H9 (cell line): ENCODE data around the gene DOCK2. TPM values are rescaled to one million over a fixed set of nuclear protein-coding genes. Genes with fewer than 3 reads are reported as not detected.

ENCODE experiments used
- DNase-seq: peaks from one replicate; pipeline ENCODE4 v3.0.0-alpha.2; 2017
- H2AFZ ChIP-seq: one replicate; pipeline ENCODE4 v1.6.1; 2013; ENCODE audit warnings: mild to moderate bottlenecking, low read length, control low read depth, moderate library complexity
- H2AK5ac ChIP-seq: 2 replicates; pipeline ENCODE4 v1.6.1; 2013; ENCODE audit warnings: low read length, control low read depth, mixed read lengths; ENCODE audit not compliant: insufficient read length
- H2BK120ac ChIP-seq: one replicate; pipeline ENCODE4 v1.6.1; 2013; ENCODE audit warnings: low read depth, mild to moderate bottlenecking, low read length, control low read depth, inconsistent platforms; ENCODE audit not compliant: poor library complexity, severe bottlenecking
- H2BK12ac ChIP-seq: 2 replicates; pipeline ENCODE4 v1.6.1; 2013; ENCODE audit warnings: low read length, control low read depth, mixed read lengths, low read depth; ENCODE audit not compliant: insufficient read length
- H2BK15ac ChIP-seq: 2 replicates; pipeline ENCODE4 v1.6.1; 2013; ENCODE audit warnings: low read depth, low read length, control low read depth
- H2BK20ac ChIP-seq: one replicate; pipeline ENCODE4 v1.6.1; 2013; ENCODE audit warnings: low read depth, mild to moderate bottlenecking, low read length, control low read depth, inconsistent platforms; ENCODE audit not compliant: poor library complexity, severe bottlenecking
- H2BK5ac ChIP-seq: 2 replicates; pipeline ENCODE4 v1.6.1; 2013; ENCODE audit warnings: low read length, control low read depth, mixed read lengths; ENCODE audit not compliant: insufficient read length
- H3K14ac ChIP-seq: 2 replicates; pipeline ENCODE4 v1.6.1; 2013; ENCODE audit warnings: low read length, control low read depth; ENCODE audit not compliant: insufficient read depth
- H3K18ac ChIP-seq: 2 replicates; pipeline ENCODE4 v1.6.1; 2013; ENCODE audit warnings: low read depth, mild to moderate bottlenecking, mixed read lengths, low read length, control low read depth; ENCODE audit not compliant: insufficient read length
- H3K23ac ChIP-seq: 2 replicates; pipeline ENCODE4 v1.6.1; 2013; ENCODE audit warnings: low read length, control low read depth, mixed read lengths, low read depth; ENCODE audit not compliant: insufficient read length
- H3K23me2 ChIP-seq: 2 replicates; pipeline ENCODE4 v1.6.1; 2013; ENCODE audit warnings: low read depth, mild to moderate bottlenecking, mixed read lengths, low read length, control low read depth; ENCODE audit not compliant: insufficient read length, poor library complexity, severe bottlenecking
- H3K27ac ChIP-seq: 2 replicates; pipeline ENCODE4 v1.5.1; 2013; ENCODE audit warnings: low read length, control low read depth, mixed read lengths, low read depth; ENCODE audit not compliant: insufficient read length
- H3K27me3 ChIP-seq: 2 replicates; pipeline ENCODE4 v1.6.1; 2013; ENCODE audit warnings: low read length, control low read depth, inconsistent platforms; ENCODE audit not compliant: insufficient read depth
- H3K4ac ChIP-seq: 2 replicates; pipeline ENCODE4 v1.6.1; 2013; ENCODE audit warnings: low read depth, mild to moderate bottlenecking, control low read depth, inconsistent platforms, low read length, moderate library complexity
- H3K4me1 ChIP-seq: 2 replicates; pipeline ENCODE4 v1.6.1; 2013; ENCODE audit warnings: low read length, control low read depth, inconsistent platforms; ENCODE audit not compliant: insufficient read depth
- H3K4me2 ChIP-seq: 2 replicates; pipeline ENCODE4 v1.6.1; 2013; ENCODE audit warnings: low read length, control low read depth, mixed read lengths; ENCODE audit not compliant: insufficient read length, insufficient read depth
- H3K56ac ChIP-seq: 2 replicates; pipeline ENCODE4 v1.6.1; 2013; ENCODE audit warnings: low read depth, mild to moderate bottlenecking, mixed read lengths, low read length, control low read depth; ENCODE audit not compliant: insufficient read length
- H3K79me1 ChIP-seq: 2 replicates; pipeline ENCODE4 v1.6.1; 2013; ENCODE audit warnings: low read depth, mild to moderate bottlenecking, moderate library complexity, low read length, control low read depth, inconsistent platforms; ENCODE audit not compliant: insufficient read depth, poor library complexity, severe bottlenecking
- H3K79me2 ChIP-seq: 2 replicates; pipeline ENCODE4 v1.6.1; 2013; ENCODE audit warnings: low read length, control low read depth, inconsistent platforms; ENCODE audit not compliant: insufficient read depth
- H3K9ac ChIP-seq: 2 replicates; pipeline ENCODE4 v1.6.1; 2013; ENCODE audit warnings: low read length, control low read depth, mixed read lengths; ENCODE audit not compliant: insufficient read length; ENCODE audit errors: extremely low read depth
- H3K9me3 ChIP-seq: one replicate; pipeline ENCODE4 v1.6.1; 2013; ENCODE audit warnings: low read depth, low read length, inconsistent platforms; ENCODE audit not compliant: control insufficient read depth
- H3T11ph ChIP-seq: one replicate; pipeline ENCODE4 v1.6.1; 2013; ENCODE audit warnings: mild to moderate bottlenecking, low read length, control low read depth, inconsistent platforms
- H4K20me1 ChIP-seq: one replicate; pipeline ENCODE4 v1.6.1; 2013; ENCODE audit not compliant: control insufficient read depth, insufficient read length, insufficient read depth
- H4K5ac ChIP-seq: 2 replicates; pipeline ENCODE4 v1.6.1; 2013; ENCODE audit warnings: low read depth, mild to moderate bottlenecking, mixed read lengths, low read length, control low read depth; ENCODE audit not compliant: insufficient read length
- H4K8ac ChIP-seq: replicated peaks from 2 replicates; pipeline ENCODE4 v1.6.1; 2013; ENCODE audit warnings: low read length, control low read depth, mixed read lengths, low read depth; ENCODE audit not compliant: insufficient read length
- H4K91ac ChIP-seq: 2 replicates; pipeline ENCODE4 v1.6.1; 2013; ENCODE audit warnings: low read depth, mild to moderate bottlenecking, moderate library complexity, mixed read lengths, low read length, control low read depth; ENCODE audit not compliant: insufficient read length
- H3K27ac Mint-ChIP-seq, 3 experiments: 2 replicates in 2 of 3; 3 replicates in 1 of 3; pipeline ENCODE4 v1.8.0; 2020 to 2021; ENCODE audit warnings: mixed read lengths in 3 of 3, mild to moderate bottlenecking in 1 of 3, moderate library complexity in 1 of 3
- H3K27me3 Mint-ChIP-seq: 2 replicates; pipeline ENCODE4 v1.8.0; 2021; ENCODE audit warnings: low read depth, mild to moderate bottlenecking, moderate library complexity, mixed read lengths
- H3K36me3 Mint-ChIP-seq, 3 experiments: 2 replicates in 2 of 3; 3 replicates in 1 of 3; pipeline ENCODE4 v1.8.0; 2020 to 2021; ENCODE audit warnings: low read depth in 3 of 3, mixed read lengths in 3 of 3; ENCODE audit not compliant: insufficient read depth in 1 of 3
- H3K4me1 Mint-ChIP-seq, 2 experiments: 2 replicates each; pipeline ENCODE4 v1.8.0; 2020; ENCODE audit warnings: mixed read lengths in 2 of 2
- H3K4me3 Mint-ChIP-seq, 2 experiments: 2 replicates in 1 of 2; 3 replicates in 1 of 2; pipeline ENCODE4 v1.8.0; 2020 to 2021; ENCODE audit warnings: mild to moderate bottlenecking in 2 of 2, mixed read lengths in 2 of 2, moderate library complexity in 1 of 2
- H3K9me3 Mint-ChIP-seq, 2 experiments: 2 replicates in 1 of 2; 3 replicates in 1 of 2; pipeline ENCODE4 v1.8.0; 2020; ENCODE audit warnings: mild to moderate bottlenecking in 2 of 2, mixed read lengths in 2 of 2, moderate library complexity in 1 of 2
- WGBS: extraction: QIAGEN DNeasy Blood & Tissue Kit; methylation state at CpG from one replicate; pipeline ENCODE4 v1.1.7; 2013; ENCODE audit warnings: missing lambda C conversion rate, low lambda C conversion rate, mixed read lengths; ENCODE audit not compliant: insufficient read length; ENCODE audit errors: extremely low coverage; 5-methylcytosine and 5-hydroxymethylcytosine counted together
- total RNA-seq: library from RNA; stranded (reverse); gene quantifications from 2 replicates; pipeline ENCODE4 v1.2.1, GENCODE V29; 2021
- TF ChIP-seq, protein P1 (sequence below): fragments of 200-600 bp; sonication (generic); conservative IDR thresholded peaks from 3 replicates; pipeline ENCODE4 v1.8.0; 2021; ENCODE audit warnings: antibody characterized with exemption, mild to moderate bottlenecking

Gene DOCK2
- total RNA-seq, 1 experiment from 2014 or later, result 7.8 TPM

DNA sequence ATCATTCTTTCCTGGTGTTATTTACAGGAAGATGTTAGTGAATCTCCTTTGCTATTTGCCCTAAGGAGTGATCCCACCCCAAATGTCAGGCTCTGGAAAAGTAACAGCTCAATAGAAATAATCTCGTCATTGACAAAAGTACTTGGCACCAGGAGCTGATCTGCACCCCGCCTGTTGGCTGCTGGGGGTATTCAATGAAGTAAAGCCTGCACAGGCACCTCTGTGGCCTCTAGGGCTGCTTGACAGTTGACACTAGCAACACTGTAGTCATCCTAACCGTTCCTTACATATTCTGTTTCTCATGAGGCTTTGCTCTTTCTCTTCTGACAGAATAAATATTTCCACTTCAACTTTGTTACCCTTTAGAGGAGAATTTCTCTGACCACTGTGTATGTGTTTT is 103.4 kb downstream of the DOCK2 start:
- no peak for DNase-seq
- no peak overlapping the region for H3K4me3 Mint-ChIP-seq

More for the DNA sequence above, 103.4 kb downstream of the DOCK2 start:
- H3K4me1 Mint-ChIP-seq, result peaks cover under 1 to 1% of the 10 kb centered on the region in 2 experiments; a peak in 3 of 4 replicates
- no peak overlapping the region for H3K4ac ChIP-seq
- no peaks in the 10 kb centered on the region for H3K9me3 Mint-ChIP-seq
- no peaks in the 10 kb centered on the region for H3K79me1 ChIP-seq
- H3K4me2 ChIP-seq, result no peak overlapping the region
- no peaks in the 10 kb centered on the region for H3K4me1 ChIP-seq
- H4K8ac ChIP-seq, result no peak overlapping the region
- no peak overlapping the region for H3K14ac ChIP-seq
- no CpG with 5 or more reads among the region's 3 CpGs for WGBS
- H3K27me3 ChIP-seq, result no peaks in the 10 kb centered on the region
- no peak overlapping the region for H2BK20ac ChIP-seq
- no peak overlapping the region for H3K23ac ChIP-seq
- H2AK5ac ChIP-seq, result no peak overlapping the region
- no peak overlapping the region for H3K9ac ChIP-seq
- H2BK120ac ChIP-seq, result no peak overlapping the region
- no peak overlapping the region for H3K27ac ChIP-seq
- no peak overlapping the region for H2AFZ ChIP-seq
- H3K27me3 Mint-ChIP-seq, result no peaks in the 10 kb centered on the region
- no peak overlapping the region for H2BK15ac ChIP-seq
- no peaks in the 10 kb centered on the region for H3K23me2 ChIP-seq
- no peak overlapping the region for H4K5ac ChIP-seq
- no peak overlapping the region for H3T11ph ChIP-seq
- H4K20me1 ChIP-seq, result no peaks in the 10 kb centered on the region
- H3K56ac ChIP-seq, result no peak overlapping the region
- H2BK5ac ChIP-seq, result no peak overlapping the region
- H3K18ac ChIP-seq, result no peak overlapping the region
- no peak overlapping the region for H4K91ac ChIP-seq
- H3K9me3 ChIP-seq, result no peaks in the 10 kb centered on the region
- H3K79me2 ChIP-seq, result no peaks in the 10 kb centered on the region
- H3K36me3 Mint-ChIP-seq, result no peaks in the 10 kb centered on the region
- H3K27ac Mint-ChIP-seq, result no peak overlapping the region
- TF ChIP-seq, protein P1, sequence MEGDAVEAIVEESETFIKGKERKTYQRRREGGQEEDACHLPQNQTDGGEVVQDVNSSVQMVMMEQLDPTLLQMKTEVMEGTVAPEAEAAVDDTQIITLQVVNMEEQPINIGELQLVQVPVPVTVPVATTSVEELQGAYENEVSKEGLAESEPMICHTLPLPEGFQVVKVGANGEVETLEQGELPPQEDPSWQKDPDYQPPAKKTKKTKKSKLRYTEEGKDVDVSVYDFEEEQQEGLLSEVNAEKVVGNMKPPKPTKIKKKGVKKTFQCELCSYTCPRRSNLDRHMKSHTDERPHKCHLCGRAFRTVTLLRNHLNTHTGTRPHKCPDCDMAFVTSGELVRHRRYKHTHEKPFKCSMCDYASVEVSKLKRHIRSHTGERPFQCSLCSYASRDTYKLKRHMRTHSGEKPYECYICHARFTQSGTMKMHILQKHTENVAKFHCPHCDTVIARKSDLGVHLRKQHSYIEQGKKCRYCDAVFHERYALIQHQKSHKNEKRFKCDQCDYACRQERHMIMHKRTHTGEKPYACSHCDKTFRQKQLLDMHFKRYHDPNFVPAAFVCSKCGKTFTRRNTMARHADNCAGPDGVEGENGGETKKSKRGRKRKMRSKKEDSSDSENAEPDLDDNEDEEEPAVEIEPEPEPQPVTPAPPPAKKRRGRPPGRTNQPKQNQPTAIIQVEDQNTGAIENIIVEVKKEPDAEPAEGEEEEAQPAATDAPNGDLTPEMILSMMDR, result peak; percentile 28; the same call in 1 of the 3 replicates
- no peak overlapping the region for H2BK12ac ChIP-seq
